ENCODE results near the gene TRAPPC2.
A peak's percentile ranks its signal among the peaks of the same experiment; 100 is the strongest.
"Not testable (repeated sequence)": the region's sequence is repeated elsewhere in the genome, so short reads cannot be mapped to it uniquely, and the experiment has no call there.

TRAPPC2 gene

DNA sequence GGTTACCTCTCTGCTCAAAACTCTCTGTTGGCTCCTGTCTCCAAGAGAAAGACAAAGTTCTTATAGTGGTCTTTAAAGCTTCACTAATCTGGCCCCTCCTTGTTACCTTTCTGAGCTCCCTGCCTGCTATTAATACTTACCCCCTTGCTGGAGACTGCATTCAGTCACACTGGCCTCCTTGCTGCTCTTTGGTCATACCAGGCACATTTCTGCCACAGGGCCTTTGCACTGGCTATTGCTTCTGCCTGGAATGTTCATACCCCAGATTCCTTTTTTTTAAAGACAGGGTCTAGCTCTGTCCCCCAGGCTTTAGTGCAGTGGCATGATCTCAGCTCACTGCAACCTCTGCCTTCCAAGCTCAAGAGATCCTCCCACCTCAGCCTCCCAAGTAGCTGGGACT lies 61.4 kb downstream of the TRAPPC2 start:
- H3K4me3 Mint-ChIP-seq, result no peak overlapping the region
- no peak overlapping the region for H3K27ac Mint-ChIP-seq (ENCODE audit: low read depth)
- no peaks in the 10 kb centered on the region for H3K9me3 Mint-ChIP-seq
- ATAC-seq (replicated peaks; ENCODE audit: extremely low read depth, poor library complexity, severe bottlenecking) (no peak), DNase-seq (ENCODE audit: low spot score in 2 of 2) (no peak)
- H3K36me3 Mint-ChIP-seq (ENCODE audit: insufficient read depth), result no peaks in the 10 kb centered on the region
- no peaks in the 10 kb centered on the region for H3K27me3 Mint-ChIP-seq
- peaks cover 6% of the 10 kb centered on the region for H3K4me1 Mint-ChIP-seq

DNA sequence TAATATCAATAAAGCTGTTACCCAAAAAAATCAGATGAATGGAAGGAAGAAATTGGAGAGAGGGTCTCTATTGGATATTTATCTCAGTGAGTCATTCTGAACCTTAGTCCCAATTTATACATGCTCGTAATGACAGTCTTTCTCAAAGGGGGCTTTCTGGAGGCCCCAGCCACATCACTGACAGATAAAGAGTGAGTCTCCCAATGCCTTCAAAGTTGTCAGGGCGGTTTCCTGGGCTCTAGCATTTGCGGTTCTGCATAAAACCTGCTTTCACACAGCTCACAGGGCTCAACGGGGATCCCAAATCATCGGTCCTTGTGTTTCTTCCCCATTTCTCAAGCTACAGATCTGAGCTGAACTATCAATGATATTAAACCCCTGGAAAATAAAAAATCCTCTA lies 64.2 kb downstream of the TRAPPC2 start:
- ATAC-seq (replicated peaks; ENCODE audit: extremely low read depth, poor library complexity, severe bottlenecking), result no peak
- Mint-ChIP-seq H3K9me3 (no peaks in the 10 kb centered on the region), H3K4me1 (peaks cover 6% of the 10 kb centered on the region), H3K27ac (ENCODE audit: low read depth) (peak overlapping the region; percentile 78), H3K4me3 (no peak overlapping the region), H3K36me3 (ENCODE audit: insufficient read depth) (peaks cover 5% of the 10 kb centered on the region), H3K27me3 (no peaks in the 10 kb centered on the region)
- DNase-seq (ENCODE audit: low spot score in 2 of 2), result no peak

- not testable (repeated sequence) for H3K36me3 Mint-ChIP-seq (ENCODE audit: insufficient read depth); H3K4me1 Mint-ChIP-seq; H3K27me3 Mint-ChIP-seq; H3K9me3 Mint-ChIP-seq; ATAC-seq (replicated peaks; ENCODE audit: extremely low read depth, poor library complexity, severe bottlenecking); DNase-seq (ENCODE audit: low spot score in 2 of 2)
- peak overlapping the region; percentile 57 for H3K4me3 Mint-ChIP-seq
- H3K27ac Mint-ChIP-seq (ENCODE audit: low read depth), result peak overlapping the region; percentile 78
Observed at GRCh38 chrX:13669755-13670154, 64.7 kb downstream of the TRAPPC2 start.

- H3K9me3 Mint-ChIP-seq, result no peaks in the 10 kb centered on the region
- H3K4me1 Mint-ChIP-seq, result peaks cover 6% of the 10 kb centered on the region
- H3K4me3 Mint-ChIP-seq, result peak overlapping the region; percentile 57
- no peaks in the 10 kb centered on the region for H3K27me3 Mint-ChIP-seq
- H3K36me3 Mint-ChIP-seq (ENCODE audit: insufficient read depth), result peaks cover 11% of the 10 kb centered on the region
- ATAC-seq (replicated peaks; ENCODE audit: extremely low read depth, poor library complexity, severe bottlenecking) (peak; percentile 93), DNase-seq (ENCODE audit: low spot score in 2 of 2) (peak in 1 of 2 donors; percentile 29)
- peak overlapping the region; percentile 78 for H3K27ac Mint-ChIP-seq (ENCODE audit: low read depth)
Observed at GRCh38 chrX:13669246-13669737, 65.1 kb downstream of the TRAPPC2 start.

DNA sequence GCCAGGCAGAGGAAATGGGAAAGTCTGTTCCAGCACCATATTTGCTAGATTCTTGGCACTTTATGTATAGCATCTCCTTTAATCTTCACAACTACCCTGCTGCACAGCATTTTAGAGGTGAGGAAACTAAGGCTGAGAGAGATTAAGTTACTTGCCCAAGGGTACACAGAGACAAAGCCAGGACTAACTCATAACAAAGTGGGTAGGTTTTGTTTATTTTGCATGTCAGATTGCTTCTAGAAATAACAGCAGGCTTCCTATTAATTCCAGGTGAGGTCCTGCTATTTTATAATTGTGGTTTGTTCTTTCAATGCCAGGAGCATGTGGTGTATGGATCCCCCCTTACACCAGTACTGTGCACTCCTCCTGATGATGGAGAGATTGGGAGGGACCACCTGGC lies 66.5 kb downstream of the TRAPPC2 start:
- Mint-ChIP-seq H3K4me1 (peaks cover 6% of the 10 kb centered on the region), H3K36me3 (ENCODE audit: insufficient read depth) (peaks cover 13% of the 10 kb centered on the region), H3K9me3 (no peaks in the 10 kb centered on the region), H3K27me3 (no peaks in the 10 kb centered on the region), H3K27ac (ENCODE audit: low read depth) (no peak overlapping the region), H3K4me3 (no peak overlapping the region)
- DNase-seq (ENCODE audit: low spot score in 2 of 2) (no peak), ATAC-seq (replicated peaks; ENCODE audit: extremely low read depth, poor library complexity, severe bottlenecking) (no peak)

DNA sequence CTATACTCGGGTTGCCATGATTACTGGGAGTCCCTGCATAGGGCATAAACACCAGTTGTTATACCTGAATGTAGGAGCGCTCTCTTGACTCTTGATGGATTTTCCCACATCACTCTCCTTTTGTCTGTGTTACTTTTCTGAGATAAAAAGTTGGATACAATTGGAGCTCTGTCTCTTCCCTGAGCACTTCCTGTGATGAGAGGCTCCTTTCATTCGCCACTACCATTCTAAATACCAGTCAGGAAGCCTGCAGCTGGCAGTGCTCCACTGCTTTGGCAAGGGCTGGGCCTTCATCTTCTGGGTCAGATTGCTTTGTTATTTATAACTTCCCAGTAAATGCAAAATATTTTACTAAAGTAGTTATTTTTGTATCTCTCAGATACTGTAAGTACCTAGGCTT lies 67.6 kb downstream of the TRAPPC2 start:
- DNase-seq (ENCODE audit: low spot score in 2 of 2), result no peak
- Mint-ChIP-seq H3K4me1 (peaks cover 6% of the 10 kb centered on the region), H3K9me3 (no peaks in the 10 kb centered on the region), H3K36me3 (ENCODE audit: insufficient read depth) (peaks cover 20% of the 10 kb centered on the region), H3K27me3 (no peaks in the 10 kb centered on the region), H3K4me3 (no peak overlapping the region), H3K27ac (ENCODE audit: low read depth) (peak overlapping the region; percentile 82)
- no peak for ATAC-seq (replicated peaks; ENCODE audit: extremely low read depth, poor library complexity, severe bottlenecking)

DNA sequence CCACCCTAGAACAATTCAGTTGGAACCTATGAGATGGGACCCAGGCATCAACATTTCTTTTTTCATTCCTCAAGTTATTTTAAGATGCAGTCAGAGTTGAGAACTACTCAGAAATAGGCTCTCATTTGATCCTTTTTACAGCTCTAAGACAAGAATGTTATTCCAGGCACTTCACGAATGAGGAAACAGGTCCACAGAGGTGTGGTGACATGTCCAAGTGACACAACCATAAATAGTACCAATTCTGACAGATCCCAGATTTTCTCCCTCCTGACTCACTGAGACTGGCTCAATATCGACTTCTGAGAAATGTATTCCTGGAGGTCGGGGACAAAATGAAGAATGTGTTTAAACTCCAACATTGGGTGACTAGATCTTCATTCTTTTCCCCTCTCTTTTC lies 70.4 kb downstream of the TRAPPC2 start:
- H3K4me1 Mint-ChIP-seq, result peaks cover 1% of the 10 kb centered on the region
- peaks cover 32% of the 10 kb centered on the region for H3K36me3 Mint-ChIP-seq (ENCODE audit: insufficient read depth)
- ATAC-seq (replicated peaks; ENCODE audit: extremely low read depth, poor library complexity, severe bottlenecking) (no peak), DNase-seq (ENCODE audit: low spot score in 2 of 2) (no peak)
- H3K27ac Mint-ChIP-seq (ENCODE audit: low read depth), result no peak overlapping the region
- H3K27me3 Mint-ChIP-seq, result no peaks in the 10 kb centered on the region
- H3K9me3 Mint-ChIP-seq, result no peaks in the 10 kb centered on the region
- no peak overlapping the region for H3K4me3 Mint-ChIP-seq

GRCh38 chrX:13662355-13662791 lies 72.0 kb downstream of the TRAPPC2 start:
- Mint-ChIP-seq H3K27me3 (no peaks in the 10 kb centered on the region), H3K4me3 (peak overlapping the region; percentile 13), H3K4me1 (peaks cover 5% of the 10 kb centered on the region), H3K36me3 (ENCODE audit: insufficient read depth) (peaks cover 33% of the 10 kb centered on the region), H3K27ac (ENCODE audit: low read depth) (peak overlapping the region; percentile 22), H3K9me3 (no peaks in the 10 kb centered on the region)
- ATAC-seq (replicated peaks; ENCODE audit: extremely low read depth, poor library complexity, severe bottlenecking), result no peak
- no peak for DNase-seq (ENCODE audit: low spot score in 2 of 2)

Data from central memory CD8-positive, alpha-beta T cell (primary cell).